Measurements from ENCODE around the gene SLC30A2.

GRCh38 chr1:26094677-26095383 lies 48.9 kb upstream of the SLC30A2 start:
- TF ChIP-seq CTCF (IDR thresholded peaks at IDR 0.05) (no peak), ZFX (IDR thresholded peaks at IDR 0.05; ENCODE audit: borderline replicate concordance) (no peak)

All from 22Rv1 (cell line).